Measurements from ENCODE around the gene LRMDA.

LRMDA gene

DNA sequence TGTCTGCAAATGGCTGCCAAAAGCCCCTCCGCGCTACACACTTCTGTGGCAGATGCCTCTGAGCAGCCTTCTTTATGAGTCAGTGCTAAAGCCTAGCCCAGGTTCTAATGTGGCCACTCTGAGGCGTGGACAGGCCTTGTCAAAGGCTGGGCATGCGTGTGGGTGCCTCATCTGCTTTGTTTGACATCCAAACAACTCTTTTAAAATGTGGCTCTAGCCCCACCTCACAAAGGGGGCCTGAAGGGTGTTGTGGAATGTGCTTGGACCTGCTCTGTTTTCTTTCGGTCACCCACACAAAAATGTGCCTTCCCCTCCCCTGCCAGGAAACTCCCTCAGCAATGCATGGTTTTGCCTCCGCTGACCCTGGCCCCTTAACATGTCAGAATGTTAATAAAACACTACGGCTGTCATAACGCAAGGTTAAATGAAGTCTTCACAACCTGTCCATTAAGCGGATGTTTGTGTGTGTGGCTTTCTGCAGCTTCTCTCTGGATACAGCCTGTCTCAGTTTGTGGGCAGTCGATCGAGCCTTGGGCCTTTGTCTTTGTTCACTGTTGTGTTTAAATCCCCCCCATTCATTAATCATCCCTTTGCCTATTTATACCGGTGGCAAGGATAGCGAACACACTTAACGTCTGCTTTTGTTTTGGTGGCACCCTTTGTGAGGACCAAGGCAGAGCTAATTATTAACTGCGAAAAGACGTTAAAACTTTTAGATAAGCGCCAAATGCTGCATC is 718.9 kb downstream of the LRMDA start:
- no peak overlapping the region for H3K4me3 ChIP-seq (ENCODE audit: low read depth, low read length)
- no peak for DNase-seq (ENCODE audit: low read depth)
- TF ChIP-seq, protein P1, sequence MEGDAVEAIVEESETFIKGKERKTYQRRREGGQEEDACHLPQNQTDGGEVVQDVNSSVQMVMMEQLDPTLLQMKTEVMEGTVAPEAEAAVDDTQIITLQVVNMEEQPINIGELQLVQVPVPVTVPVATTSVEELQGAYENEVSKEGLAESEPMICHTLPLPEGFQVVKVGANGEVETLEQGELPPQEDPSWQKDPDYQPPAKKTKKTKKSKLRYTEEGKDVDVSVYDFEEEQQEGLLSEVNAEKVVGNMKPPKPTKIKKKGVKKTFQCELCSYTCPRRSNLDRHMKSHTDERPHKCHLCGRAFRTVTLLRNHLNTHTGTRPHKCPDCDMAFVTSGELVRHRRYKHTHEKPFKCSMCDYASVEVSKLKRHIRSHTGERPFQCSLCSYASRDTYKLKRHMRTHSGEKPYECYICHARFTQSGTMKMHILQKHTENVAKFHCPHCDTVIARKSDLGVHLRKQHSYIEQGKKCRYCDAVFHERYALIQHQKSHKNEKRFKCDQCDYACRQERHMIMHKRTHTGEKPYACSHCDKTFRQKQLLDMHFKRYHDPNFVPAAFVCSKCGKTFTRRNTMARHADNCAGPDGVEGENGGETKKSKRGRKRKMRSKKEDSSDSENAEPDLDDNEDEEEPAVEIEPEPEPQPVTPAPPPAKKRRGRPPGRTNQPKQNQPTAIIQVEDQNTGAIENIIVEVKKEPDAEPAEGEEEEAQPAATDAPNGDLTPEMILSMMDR (IDR thresholded peaks at IDR 0.05; ENCODE audit: control insufficient read depth, extremely low read depth, insufficient read depth): no peak

GRCh38 chr10:76150876-76151288 is 719.5 kb downstream of the LRMDA start:
- TF ChIP-seq, protein P1 (IDR thresholded peaks at IDR 0.05; ENCODE audit: control insufficient read depth, extremely low read depth, insufficient read depth): no peak
- no peak for DNase-seq (ENCODE audit: low read depth)
- H3K4me3 ChIP-seq (ENCODE audit: low read depth, low read length): no peak overlapping the region

- H3K4me3 ChIP-seq (ENCODE audit: low read depth, low read length): no peak overlapping the region
- TF ChIP-seq, protein P1 (IDR thresholded peaks at IDR 0.05; ENCODE audit: control insufficient read depth, extremely low read depth, insufficient read depth): no peak
- no peak for DNase-seq (ENCODE audit: low read depth)
Measured at GRCh38 chr10:76152186-76152585, 720.8 kb downstream of the LRMDA start.

DNA sequence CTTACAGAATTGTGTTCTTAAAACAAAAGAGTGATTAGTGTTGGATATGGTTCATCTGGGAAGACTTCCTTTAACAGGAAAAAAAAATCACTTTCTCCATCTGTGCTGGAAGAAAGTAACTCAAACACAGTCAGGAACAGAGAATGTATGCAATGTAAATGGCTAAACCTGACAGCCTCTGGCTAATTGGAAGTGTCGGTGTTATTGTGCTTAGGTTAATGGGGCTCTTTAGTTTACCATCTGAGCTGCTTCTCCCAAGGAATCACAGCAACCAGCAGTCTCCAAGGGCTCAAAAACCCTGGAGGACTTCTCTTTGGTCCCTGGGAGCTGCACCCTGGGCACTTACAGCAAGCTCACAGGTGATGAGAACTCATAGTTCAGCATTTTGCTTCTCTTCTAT is 724.5 kb downstream of the LRMDA start:
- H3K4me3 ChIP-seq (ENCODE audit: low read depth, low read length): no peak overlapping the region
- DNase-seq (ENCODE audit: low read depth): no peak
- TF ChIP-seq, protein P1 (IDR thresholded peaks at IDR 0.05; ENCODE audit: control insufficient read depth, extremely low read depth, insufficient read depth): no peak

DNA sequence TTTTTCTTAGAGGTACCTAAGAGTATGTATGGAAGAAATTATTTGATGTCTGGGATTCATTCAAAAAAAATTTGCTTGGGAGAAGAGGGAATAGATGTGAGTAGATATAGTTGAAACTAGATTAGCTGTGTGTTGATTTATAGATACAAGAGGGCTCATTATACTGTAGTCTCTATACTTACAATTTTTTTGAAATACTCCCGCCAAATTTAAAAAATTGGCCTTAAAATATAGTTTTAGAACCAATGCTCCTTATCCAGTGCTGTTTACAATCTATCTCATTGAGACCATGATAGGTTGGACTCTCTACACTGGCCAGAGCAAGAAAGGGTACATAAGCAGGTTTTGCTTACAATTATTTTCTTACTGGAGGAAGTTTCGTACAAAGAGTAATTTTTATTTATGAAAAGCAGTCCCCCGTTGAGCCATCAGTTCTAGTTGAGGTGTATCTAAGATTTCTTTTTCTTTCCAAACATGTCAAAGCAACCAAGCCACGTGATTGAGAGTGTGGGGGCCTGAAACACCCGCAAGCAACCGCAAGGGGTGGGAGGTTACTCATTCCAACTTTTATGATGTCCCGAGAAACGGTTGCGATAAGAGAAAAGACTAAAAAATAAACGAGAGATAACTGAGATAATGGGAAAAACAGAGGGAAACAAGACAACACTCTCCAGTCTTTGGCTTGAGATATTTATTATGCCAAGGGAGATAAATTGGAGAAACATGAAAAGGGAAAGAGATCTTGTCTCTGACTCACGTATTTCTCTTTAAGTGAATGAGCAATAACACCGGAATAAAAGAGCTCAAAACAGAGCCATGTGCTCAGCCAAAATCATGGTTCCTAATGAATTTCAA is 729.2 kb downstream of the LRMDA start:
- DNase-seq (ENCODE audit: low read depth): no peak
- H3K4me3 ChIP-seq (ENCODE audit: low read depth, low read length): no peak overlapping the region
- TF ChIP-seq, protein P1 (IDR thresholded peaks at IDR 0.05; ENCODE audit: control insufficient read depth, extremely low read depth, insufficient read depth): no peak

DNA sequence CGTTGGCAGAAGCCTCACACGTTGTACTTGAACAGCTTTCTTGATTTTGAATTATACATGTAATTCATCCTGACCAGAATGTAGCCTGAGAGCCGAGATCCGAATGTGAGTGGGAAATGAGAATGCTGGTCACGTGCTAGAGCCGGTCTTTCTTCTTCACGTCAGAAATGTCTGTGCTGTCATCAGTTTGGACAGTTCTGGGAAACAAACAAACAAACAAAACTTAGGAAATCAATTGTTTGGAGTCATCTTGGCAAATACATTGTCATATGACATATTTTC is 729.8 kb downstream of the LRMDA start:
- DNase-seq (ENCODE audit: low read depth): no peak
- no peak overlapping the region for H3K4me3 ChIP-seq (ENCODE audit: low read depth, low read length)
- TF ChIP-seq, protein P1 (IDR thresholded peaks at IDR 0.05; ENCODE audit: control insufficient read depth, extremely low read depth, insufficient read depth): no peak

Measured in LNCaP clone FGC (cell line).